B cell (primary cell): ENCODE results near the gene LRRC14B. TPM values are rescaled to one million over a fixed set of nuclear protein-coding genes. Genes with fewer than 3 reads are reported as not detected.

ENCODE experiments used
- ATAC-seq: fragments of 200-7000 bp; cut with Tn5 transposase; one replicate; pipeline ENCODE4 v1.10.0; 2021; ENCODE audit warnings: low read depth, mild to moderate bottlenecking, moderate number of reproducible peaks, moderate library complexity
- CTCF ChIA-PET: fragments of 350-600 bp; sonication (Branson Sonifier 250); formaldehyde crosslinking; loops from one replicate; lab custom pipeline; 2021; ENCODE audit warnings: antibody characterized with exemption, inconsistent platforms; lab: Charles Lee
- POLR2A ChIA-PET: fragments of 350-600 bp; sonication (Branson Sonifier 250); formaldehyde crosslinking; loops from one replicate; lab custom pipeline; 2021; ENCODE audit warnings: antibody characterized with exemption; lab: Charles Lee
- DNase-seq: peaks from one replicate; pipeline ENCODE4 v3.0.0; 2013
- H2AFZ ChIP-seq: 2 replicates; pipeline ENCODE4 v1.6.1; 2012; ENCODE audit warnings: mild to moderate bottlenecking, low read depth, low read length; ENCODE audit not compliant: insufficient read depth, poor library complexity, severe bottlenecking
- H3K27ac ChIP-seq, 2 donors: 1 replicate in 1 of 2; 2 replicates in 1 of 2; pipeline ENCODE4 v1.5.1; 2012 to 2013; ENCODE audit warnings: low read length in 2 of 2, mild to moderate bottlenecking in 2 of 2, moderate library complexity in 1 of 2
- H3K27me3 ChIP-seq, 4 experiments: fragments of 200-600 bp in 1 of 4; sonication (generic) in 1 of 4; replicated peaks in 1 of 4; 1 replicate in 2 of 4; 2 replicates in 2 of 4; pipeline versions ENCODE4 v1.6.1 to v1.7.0; 2013 to 2016; ENCODE audit warnings: low read length in 3 of 4, mild to moderate bottlenecking in 2 of 4, mixed read lengths in 1 of 4, moderate library complexity in 1 of 4; ENCODE audit not compliant: insufficient read depth in 4 of 4, control insufficient read depth in 3 of 4; ENCODE audit errors: control extremely low read depth in 1 of 4
- H3K36me3 ChIP-seq, 2 experiments: replicated peaks in 1 of 2; 1 replicate in 1 of 2; 2 replicates in 1 of 2; pipeline versions ENCODE4 v1.6.1 to v1.7.1; 2013; ENCODE audit warnings: low read length in 1 of 2; ENCODE audit not compliant: insufficient read depth in 2 of 2, control insufficient read depth in 1 of 2; ENCODE audit errors: control extremely low read depth in 1 of 2, extremely low read depth in 1 of 2
- H3K4me1 ChIP-seq, 2 donors: fragments of 200-600 bp in 1 of 2; sonication (generic) in 1 of 2; 1 replicate in 1 of 2; 2 replicates in 1 of 2; pipeline versions ENCODE4 v1.5.1 to v1.6.1; 2013 to 2017; ENCODE audit warnings: low read length in 2 of 2; ENCODE audit not compliant: control insufficient read depth in 2 of 2, insufficient read depth in 2 of 2
- H3K4me2 ChIP-seq: replicated peaks from 2 replicates; pipeline ENCODE3; 2012; ENCODE audit warnings: mild to moderate bottlenecking, low read depth, low read length; ENCODE audit not compliant: poor library complexity, severe bottlenecking
- H3K4me3 ChIP-seq, 5 experiments: fragments of 200-600 bp in 1 of 5; sonication (generic) in 1 of 5; 1 replicate in 3 of 5; 2 replicates in 2 of 5; pipeline versions ENCODE4 v1.5.1 to v1.7.0; 2011 to 2016; ENCODE audit warnings: low read length in 4 of 5, mild to moderate bottlenecking in 4 of 5, low read depth in 2 of 5, control low read depth in 1 of 5, moderate library complexity in 1 of 5; ENCODE audit not compliant: insufficient read depth in 1 of 5; ENCODE audit errors: control extremely low read depth in 1 of 5, extremely low read depth in 1 of 5
- H3K79me2 ChIP-seq: fragments of 200-600 bp; sonication (generic); one replicate; pipeline ENCODE4 v1.6.0; 2016; ENCODE audit warnings: low read length; ENCODE audit not compliant: control insufficient read depth, insufficient read depth
- H3K9ac ChIP-seq: fragments of 200-600 bp; sonication (generic); 2 replicates; pipeline ENCODE4 v1.6.1; 2017; ENCODE audit warnings: mild to moderate bottlenecking, low read length, moderate library complexity
- H3K9me3 ChIP-seq, 3 donors: one replicate each; pipeline versions ENCODE4 v1.6.1 to v1.7.1; 2013; ENCODE audit warnings: low read length in 2 of 3; ENCODE audit not compliant: control insufficient read depth in 2 of 3, insufficient read depth in 1 of 3; ENCODE audit errors: control extremely low read depth in 1 of 3
- H4K20me1 ChIP-seq: 2 replicates; pipeline ENCODE4 v1.6.0; 2012; ENCODE audit warnings: mild to moderate bottlenecking, low read length; ENCODE audit not compliant: insufficient read depth, control insufficient read depth, poor library complexity, severe bottlenecking
- H3K27ac Mint-ChIP-seq: one replicate; pipeline ENCODE4 v1.8.0; 2021; ENCODE audit warnings: mixed read lengths
- H3K27me3 Mint-ChIP-seq: one replicate; pipeline ENCODE4 v1.8.0; 2021; ENCODE audit warnings: mixed read lengths
- H3K4me1 Mint-ChIP-seq: one replicate; pipeline ENCODE4 v1.8.0; 2021; ENCODE audit warnings: mixed read lengths
- H3K4me3 Mint-ChIP-seq: one replicate; pipeline ENCODE4 v1.8.0; 2021; ENCODE audit warnings: mixed read lengths
- H3K9me3 Mint-ChIP-seq: one replicate; pipeline ENCODE4 v1.8.0; 2022; ENCODE audit warnings: mixed read lengths; ENCODE audit not compliant: insufficient read depth
- EZH2 ChIP-seq: IDR thresholded peaks from 2 replicates; pipeline ENCODE4 v1.6.1; 2012; ENCODE audit warnings: borderline replicate concordance, low read depth, mild to moderate bottlenecking, moderate library complexity, low read length; ENCODE audit not compliant: insufficient read depth, poor library complexity, severe bottlenecking
- WGBS: methylation state at CpG from one replicate; pipeline ENCODE4 v1.1.5; 2013; ENCODE audit warnings: missing lambda C conversion rate; ENCODE audit not compliant: insufficient coverage; 5-methylcytosine and 5-hydroxymethylcytosine counted together
- intact Hi-C: fragments of 100-400 bp; cut with micrococcal nuclease; formaldehyde crosslinking; loops from one replicate; pipeline ENCODE4 v1.10.0; 2022
- polyA plus RNA-seq: library from polyadenylated mRNA; depleted of rRNA; stranded (reverse); fragments of >200 nt; gene quantifications from 2 replicates; pipeline ENCODE4 v1.2.3, GENCODE V29; 2012
- total RNA-seq, 2 donors: library from RNA; stranded (reverse); fragments of 120-200 nt in 1 of 2; gene quantifications; 1 replicate in 1 of 2; 2 replicates in 1 of 2; pipeline versions ENCODE4 v1.2.3 to v1.2.4, GENCODE V29; 2013 to 2022
- TF ChIP-seq, protein P1 (sequence below): fragments of 200-600 bp; IDR thresholded peaks from one replicate; pipeline ENCODE4 v1.8.0; 2022; ENCODE audit warnings: antibody characterized with exemption, mild to moderate bottlenecking

LRRC14B gene
- total and polyA plus RNA-seq, 2 donors (not counting 1 experiment from before 2014, with no cell fraction given) = 0.06 TPM; not detected in 1

DNA sequence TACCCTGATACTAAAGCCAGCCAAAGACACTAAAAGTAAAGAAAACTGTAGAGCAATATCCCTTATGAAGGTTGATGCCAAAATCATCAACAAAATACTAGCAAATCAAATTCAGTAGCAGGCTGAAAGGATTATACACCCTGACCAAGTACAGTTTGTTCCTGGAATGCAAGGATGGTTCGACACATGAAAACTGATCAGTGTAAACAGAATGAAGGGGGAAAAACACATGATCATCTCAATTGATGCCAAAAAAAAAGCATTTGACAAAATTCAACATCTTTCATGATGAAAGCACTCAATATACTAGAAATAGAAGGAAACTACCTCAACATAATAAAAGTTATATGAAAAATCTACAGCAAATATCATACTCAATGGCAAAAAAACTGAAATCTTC lies 43.5 kb upstream of the LRRC14B start:
- no peak overlapping the region for H2AFZ ChIP-seq
- H3K4me3 ChIP-seq = no peak overlapping the region
- Mint-ChIP-seq H3K4me1 (no peaks in the 10 kb centered on the region), H3K27me3 (no peaks in the 10 kb centered on the region), H3K9me3 (peaks cover 9% of the 10 kb centered on the region), H3K4me3 (no peak overlapping the region), H3K27ac (no peak overlapping the region)
- no peaks in the 10 kb centered on the region for H3K36me3 ChIP-seq
- no peaks in the 10 kb centered on the region for H4K20me1 ChIP-seq
- no CpG with 5 or more reads among the region's 1 CpG for WGBS
- ChIA-PET CTCF (no interaction called here), POLR2A (no interaction called here)
- peaks cover 1 to 24% (median 16%) of the 10 kb centered on the region in 3 donors for H3K9me3 ChIP-seq
- DNase-seq (no peak), ATAC-seq (no peak)
- no peak overlapping the region for H3K27ac ChIP-seq
- no peaks in the 10 kb centered on the region for H3K27me3 ChIP-seq
- intact Hi-C loops = no loop called here
- H3K9ac ChIP-seq = no peak overlapping the region
- no peaks in the 10 kb centered on the region for H3K79me2 ChIP-seq
- H3K4me1 ChIP-seq = no peaks in the 10 kb centered on the region
- no peak overlapping the region for H3K4me2 ChIP-seq
- TF ChIP-seq EZH2 = no peak
- TF ChIP-seq, protein P1, sequence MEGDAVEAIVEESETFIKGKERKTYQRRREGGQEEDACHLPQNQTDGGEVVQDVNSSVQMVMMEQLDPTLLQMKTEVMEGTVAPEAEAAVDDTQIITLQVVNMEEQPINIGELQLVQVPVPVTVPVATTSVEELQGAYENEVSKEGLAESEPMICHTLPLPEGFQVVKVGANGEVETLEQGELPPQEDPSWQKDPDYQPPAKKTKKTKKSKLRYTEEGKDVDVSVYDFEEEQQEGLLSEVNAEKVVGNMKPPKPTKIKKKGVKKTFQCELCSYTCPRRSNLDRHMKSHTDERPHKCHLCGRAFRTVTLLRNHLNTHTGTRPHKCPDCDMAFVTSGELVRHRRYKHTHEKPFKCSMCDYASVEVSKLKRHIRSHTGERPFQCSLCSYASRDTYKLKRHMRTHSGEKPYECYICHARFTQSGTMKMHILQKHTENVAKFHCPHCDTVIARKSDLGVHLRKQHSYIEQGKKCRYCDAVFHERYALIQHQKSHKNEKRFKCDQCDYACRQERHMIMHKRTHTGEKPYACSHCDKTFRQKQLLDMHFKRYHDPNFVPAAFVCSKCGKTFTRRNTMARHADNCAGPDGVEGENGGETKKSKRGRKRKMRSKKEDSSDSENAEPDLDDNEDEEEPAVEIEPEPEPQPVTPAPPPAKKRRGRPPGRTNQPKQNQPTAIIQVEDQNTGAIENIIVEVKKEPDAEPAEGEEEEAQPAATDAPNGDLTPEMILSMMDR = no peak

DNA sequence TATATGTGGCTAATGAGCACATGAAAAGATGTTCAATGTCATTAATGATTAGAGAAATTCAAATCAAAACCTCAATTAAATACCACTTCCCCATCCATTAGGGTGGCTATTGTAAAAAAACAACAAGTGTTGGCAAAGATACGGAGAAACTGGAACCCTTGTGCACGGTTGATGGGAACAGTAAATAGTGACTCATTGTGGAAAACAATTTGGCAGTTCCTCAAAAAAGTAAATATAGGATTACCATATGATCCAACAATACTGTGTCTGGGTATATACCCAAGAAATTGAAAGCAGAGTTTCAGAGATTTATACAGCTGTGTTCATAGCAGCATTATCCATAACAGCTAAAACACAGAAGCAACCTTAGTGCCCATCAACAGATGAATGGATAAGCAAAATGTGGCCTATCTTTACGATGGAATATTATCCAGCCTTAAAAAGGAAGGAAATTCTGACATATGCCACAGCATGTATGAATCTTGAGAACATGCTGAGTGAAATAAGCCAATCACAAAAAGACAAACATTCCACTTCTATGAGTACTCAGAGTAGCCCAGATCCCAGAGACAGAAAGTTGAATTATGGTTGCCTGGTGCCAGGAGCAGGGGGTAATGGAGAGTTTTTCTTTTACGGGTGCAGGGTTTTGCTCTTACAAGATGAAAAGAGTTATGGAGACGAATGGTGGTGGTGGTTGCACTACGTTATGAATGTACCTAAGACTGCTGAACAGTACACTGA lies 41.4 kb upstream of the LRRC14B start:
- H3K9me3 Mint-ChIP-seq = peaks cover 9% of the 10 kb centered on the region
- CTCF ChIA-PET = no interaction called here

More for the DNA sequence above, 41.4 kb upstream of the LRRC14B start:
- POLR2A ChIA-PET = no interaction called here
- H3K9ac ChIP-seq = no peak overlapping the region
- DNase-seq (no peak), ATAC-seq (no peak)
- no peak overlapping the region for H3K27ac ChIP-seq
- no peak overlapping the region for H3K4me3 ChIP-seq
- intact Hi-C loops = no loop called here
- no peaks in the 10 kb centered on the region for H3K36me3 ChIP-seq
- Mint-ChIP-seq H3K27ac (no peak overlapping the region), H3K27me3 (no peaks in the 10 kb centered on the region), H3K4me1 (no peaks in the 10 kb centered on the region), H3K4me3 (no peak overlapping the region)
- no peak overlapping the region for H2AFZ ChIP-seq
- no peaks in the 10 kb centered on the region for H3K79me2 ChIP-seq
- WGBS = 100% methylated on average over 3 of the region's 6 CpGs
- no peaks in the 10 kb centered on the region for H3K4me1 ChIP-seq
- H3K9me3 ChIP-seq = peaks cover 1 to 24% (median 16%) of the 10 kb centered on the region in 3 donors
- TF ChIP-seq, protein P1 = no peak
- no peak for TF ChIP-seq EZH2
- H3K4me2 ChIP-seq = no peak overlapping the region
- no peaks in the 10 kb centered on the region for H4K20me1 ChIP-seq
- H3K27me3 ChIP-seq = no peaks in the 10 kb centered on the region
